DND-41 (cell line): ENCODE measurements around the gene TSSK6.

Experiments used
- ATAC-seq: fragments of 200-7000 bp; cut with Tn5 transposase; 3 replicates; pipeline ENCODE4 v1.9.1; 2021; ENCODE audit warnings: low read depth; ENCODE audit not compliant: insufficient read depth
- DNase-seq: peaks from one replicate; pipeline ENCODE4 v3.0.0-alpha.2; 2020
- H2AFZ ChIP-seq: 2 replicates; pipeline ENCODE4 v1.6.0; 2012; ENCODE audit warnings: low read depth, low read length
- H3K27ac ChIP-seq: 2 replicates; pipeline ENCODE4 v1.5.1; 2012; ENCODE audit warnings: low read length, inconsistent platforms
- H3K27me3 ChIP-seq: fragments of 200-600 bp; sonication (generic); 2 replicates; pipeline ENCODE4 v1.6.0; 2012; ENCODE audit warnings: low read length, mild to moderate bottlenecking, inconsistent platforms; ENCODE audit not compliant: insufficient read depth, poor library complexity
- H3K36me3 ChIP-seq: 2 replicates; pipeline ENCODE4 v1.5.1; 2012; ENCODE audit warnings: low read length, inconsistent platforms; ENCODE audit not compliant: insufficient read depth
- H3K4me1 ChIP-seq: 2 replicates; pipeline ENCODE4 v1.5.1; 2012; ENCODE audit warnings: mild to moderate bottlenecking, low read length; ENCODE audit not compliant: insufficient read depth
- H3K4me2 ChIP-seq: 2 replicates; pipeline ENCODE4 v1.6.0; 2012; ENCODE audit warnings: mild to moderate bottlenecking, moderate library complexity, low read length, inconsistent platforms; ENCODE audit not compliant: insufficient read depth
- H3K4me3 ChIP-seq, 2 experiments: fragments of 200-600 bp in 1 of 2; shearing (Covaris generic) in 1 of 2; 2 replicates each; pipeline ENCODE4 v1.5.1; 2012 to 2016; ENCODE audit warnings: inconsistent platforms in 2 of 2, low read length in 2 of 2, mild to moderate bottlenecking in 2 of 2, low read depth in 1 of 2, moderate library complexity in 1 of 2
- H3K79me2 ChIP-seq: 2 replicates; pipeline ENCODE4 v1.6.0; 2012; ENCODE audit warnings: low read length, inconsistent platforms; ENCODE audit not compliant: insufficient read depth
- H3K9ac ChIP-seq: 2 replicates; pipeline ENCODE4 v1.6.0; 2012; ENCODE audit warnings: low read depth, mild to moderate bottlenecking, inconsistent platforms, low read length, moderate library complexity
- H3K9me3 ChIP-seq: 2 replicates; pipeline ENCODE4 v1.5.1; 2012; ENCODE audit warnings: low read length, moderate library complexity, mild to moderate bottlenecking, inconsistent platforms; ENCODE audit not compliant: insufficient read depth, severe bottlenecking
- H4K20me1 ChIP-seq: 2 replicates; pipeline ENCODE4 v1.6.0; 2012; ENCODE audit warnings: low read length; ENCODE audit not compliant: insufficient read depth
- EZH2 ChIP-seq: IDR thresholded peaks from 3 replicates; pipeline ENCODE4 v1.6.1; 2012; ENCODE audit warnings: borderline replicate concordance, low read depth, mild to moderate bottlenecking, moderate library complexity, low read length, inconsistent platforms; ENCODE audit not compliant: severe bottlenecking
- TF ChIP-seq, protein P1 (sequence below): IDR thresholded peaks from 2 replicates; pipeline ENCODE4 v1.5.1; 2012; ENCODE audit warnings: borderline replicate concordance, low read length, moderate library complexity, mild to moderate bottlenecking; ENCODE audit not compliant: poor library complexity, severe bottlenecking; ENCODE audit errors: extremely low read depth

Gene TSSK6

DNA sequence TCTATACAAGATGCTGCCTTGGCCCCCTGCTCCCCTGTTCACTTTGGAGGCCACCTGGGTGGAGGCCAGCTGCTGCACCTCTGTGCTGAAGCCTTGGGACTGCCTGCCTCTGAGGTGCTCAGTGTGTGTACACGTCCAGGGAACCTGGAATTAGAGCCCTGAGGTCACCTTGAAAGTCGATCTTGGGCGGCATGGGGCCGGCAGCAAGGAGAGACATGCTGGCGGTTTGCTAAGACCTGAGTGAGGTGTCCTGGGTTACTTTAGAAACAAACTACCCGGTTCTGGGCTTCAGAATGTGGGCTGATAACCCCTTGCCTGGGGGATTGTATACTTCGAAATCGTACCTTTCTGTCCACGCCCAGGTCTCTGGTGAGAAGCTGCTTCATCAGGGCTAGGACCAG lies 25.5 kb downstream of the TSSK6 start:
- no peak overlapping the region for H3K4me3 ChIP-seq
- ATAC-seq, result no peak
- no peaks in the 10 kb centered on the region for H3K27me3 ChIP-seq
- no peak overlapping the region for H3K9ac ChIP-seq
- DNase-seq, result no peak
- TF ChIP-seq, protein P1, sequence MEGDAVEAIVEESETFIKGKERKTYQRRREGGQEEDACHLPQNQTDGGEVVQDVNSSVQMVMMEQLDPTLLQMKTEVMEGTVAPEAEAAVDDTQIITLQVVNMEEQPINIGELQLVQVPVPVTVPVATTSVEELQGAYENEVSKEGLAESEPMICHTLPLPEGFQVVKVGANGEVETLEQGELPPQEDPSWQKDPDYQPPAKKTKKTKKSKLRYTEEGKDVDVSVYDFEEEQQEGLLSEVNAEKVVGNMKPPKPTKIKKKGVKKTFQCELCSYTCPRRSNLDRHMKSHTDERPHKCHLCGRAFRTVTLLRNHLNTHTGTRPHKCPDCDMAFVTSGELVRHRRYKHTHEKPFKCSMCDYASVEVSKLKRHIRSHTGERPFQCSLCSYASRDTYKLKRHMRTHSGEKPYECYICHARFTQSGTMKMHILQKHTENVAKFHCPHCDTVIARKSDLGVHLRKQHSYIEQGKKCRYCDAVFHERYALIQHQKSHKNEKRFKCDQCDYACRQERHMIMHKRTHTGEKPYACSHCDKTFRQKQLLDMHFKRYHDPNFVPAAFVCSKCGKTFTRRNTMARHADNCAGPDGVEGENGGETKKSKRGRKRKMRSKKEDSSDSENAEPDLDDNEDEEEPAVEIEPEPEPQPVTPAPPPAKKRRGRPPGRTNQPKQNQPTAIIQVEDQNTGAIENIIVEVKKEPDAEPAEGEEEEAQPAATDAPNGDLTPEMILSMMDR, result no peak
- TF ChIP-seq EZH2, result no peak
- peak overlapping the region; percentile 42; the same call in 1 of the 2 replicates for H3K27ac ChIP-seq
- H3K79me2 ChIP-seq, result peaks cover 89% of the 10 kb centered on the region
- peaks cover 27% of the 10 kb centered on the region for H3K4me1 ChIP-seq
- peaks cover 88% of the 10 kb centered on the region for H4K20me1 ChIP-seq
- H3K4me2 ChIP-seq, result no peak overlapping the region
- H3K36me3 ChIP-seq, result peaks cover 75% of the 10 kb centered on the region
- no peaks in the 10 kb centered on the region for H3K9me3 ChIP-seq
- H2AFZ ChIP-seq, result no peak overlapping the region

DNA sequence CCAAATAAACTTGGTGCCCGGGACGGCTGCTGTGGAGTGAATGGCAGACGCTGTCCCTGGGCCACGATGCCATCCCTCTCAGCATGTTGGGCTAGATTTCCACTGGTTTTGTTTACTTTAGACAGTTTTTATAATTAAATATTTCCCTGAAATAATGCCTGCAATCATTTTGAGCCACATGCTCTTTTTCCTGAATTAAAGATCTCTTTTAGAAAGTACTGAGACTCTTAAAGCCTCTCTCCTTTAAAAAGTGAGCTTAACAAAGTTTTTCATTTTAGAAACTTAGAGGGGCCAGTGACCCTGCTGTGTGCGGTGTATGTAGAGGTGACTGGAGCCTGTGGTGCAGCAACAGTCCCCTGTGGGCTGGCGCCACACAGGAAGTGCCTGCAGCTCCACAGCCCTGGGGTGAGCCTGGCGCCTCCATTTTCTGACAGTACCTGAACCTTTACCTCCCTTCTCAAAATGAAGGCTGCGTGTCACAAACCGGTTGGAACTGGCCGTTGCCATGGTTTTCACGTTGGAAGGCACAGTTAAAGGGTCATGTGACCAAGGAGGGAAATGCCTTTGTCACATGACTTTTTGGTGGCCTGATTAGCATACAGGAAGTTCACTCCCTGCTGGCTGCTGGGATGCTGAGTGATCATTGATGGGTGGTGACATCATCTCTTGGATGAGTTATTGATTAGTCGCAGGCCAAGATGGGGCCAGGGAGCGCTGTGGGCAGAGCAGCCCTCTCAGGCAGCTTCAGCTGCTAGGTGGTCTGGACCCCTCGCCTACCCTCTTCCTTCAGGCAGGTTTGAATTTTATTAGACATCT lies 26.3 kb downstream of the TSSK6 start:
- Histone ChIP-seq H3K4me2 (no peak overlapping the region), H3K9ac (no peak overlapping the region), H3K36me3 (peaks cover 72% of the 10 kb centered on the region), H4K20me1 (peaks cover 82% of the 10 kb centered on the region), H3K9me3 (no peaks in the 10 kb centered on the region), H3K27me3 (no peaks in the 10 kb centered on the region), H3K4me1 (peaks cover 27% of the 10 kb centered on the region), H3K4me3 (no peak overlapping the region), H3K27ac (peak overlapping the region; percentile 42), H2AFZ (no peak overlapping the region), H3K79me2 (peaks cover 87% of the 10 kb centered on the region)
- ATAC-seq (peak; percentile 84), DNase-seq (peak; percentile 78)
- TF ChIP-seq, protein P1, result no peak
- TF ChIP-seq EZH2, result no peak

DNA sequence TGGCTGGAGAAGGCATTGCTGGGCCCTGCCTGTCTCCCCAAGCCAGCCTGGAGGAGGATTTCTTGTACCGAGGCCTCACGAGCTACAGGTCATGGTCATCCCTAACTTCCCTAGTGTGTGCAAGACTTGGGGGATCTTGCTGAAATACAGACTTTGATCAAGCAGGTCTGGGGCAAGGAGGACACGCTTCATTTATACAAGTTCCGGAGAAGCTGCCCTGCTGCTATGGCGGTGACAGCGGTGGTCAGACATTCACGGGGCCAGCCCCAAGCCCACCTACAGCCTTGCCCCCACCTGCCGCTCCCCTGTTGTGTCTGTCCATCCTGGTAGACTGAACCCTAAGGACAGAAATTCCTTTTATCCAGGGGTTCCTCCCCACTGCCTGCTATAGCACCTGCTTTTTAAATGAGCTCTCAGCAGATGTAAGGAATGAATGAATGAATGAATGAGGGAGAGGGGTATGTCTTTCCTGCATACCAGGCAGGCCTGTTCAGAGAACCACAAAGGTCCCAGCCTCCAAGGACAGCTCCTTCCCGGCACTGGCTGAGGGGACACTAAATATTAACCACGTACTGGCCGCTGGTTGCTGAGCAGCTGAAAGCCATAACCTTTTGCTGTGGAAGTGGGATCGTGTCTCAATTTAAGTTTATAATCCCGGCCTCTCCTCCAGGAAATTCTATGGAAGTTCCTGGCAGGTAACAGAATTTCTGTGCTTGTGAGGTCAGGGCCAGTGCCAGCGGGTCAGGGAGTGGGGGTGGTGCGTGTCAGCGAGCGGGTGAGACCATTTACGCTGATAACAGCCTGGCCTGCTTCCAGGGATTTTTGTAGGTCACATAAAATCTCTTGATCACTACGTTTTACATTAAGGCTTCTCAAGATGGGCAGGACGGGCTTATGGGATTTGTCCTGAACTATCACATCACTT lies 27.1 kb downstream of the TSSK6 start:
- Histone ChIP-seq H3K4me2 (no peak overlapping the region), H3K79me2 (peaks cover 90% of the 10 kb centered on the region), H3K27ac (peak overlapping the region; percentile 42), H3K36me3 (peaks cover 69% of the 10 kb centered on the region), H3K27me3 (no peaks in the 10 kb centered on the region), H4K20me1 (peaks cover 81% of the 10 kb centered on the region), H3K9ac (no peak overlapping the region), H3K4me3 (no peak overlapping the region), H3K4me1 (peaks cover 27% of the 10 kb centered on the region), H2AFZ (no peak overlapping the region), H3K9me3 (no peaks in the 10 kb centered on the region)
- TF ChIP-seq, protein P1, result no peak
- TF ChIP-seq EZH2, result no peak
- DNase-seq (no peak), ATAC-seq (no peak)
